CD14-positive monocyte (primary cell): Measurements from ENCODE around the gene SLC23A1. TPM values are rescaled to one million over a fixed set of nuclear protein-coding genes. Genes with fewer than 3 reads are reported as not detected.

ENCODE experiments used
- DNase-seq, 3 donors: peaks; one replicate each; pipeline ENCODE4 v3.0.0-alpha.2; 2011 to 2022
- H2AFZ ChIP-seq: 2 replicates; pipeline ENCODE4 v1.6.0; 2012; ENCODE audit warnings: mild to moderate bottlenecking, low read depth, low read length, inconsistent platforms; ENCODE audit not compliant: insufficient read depth, poor library complexity, severe bottlenecking
- H3K27ac ChIP-seq, 2 donors: 1 replicate in 1 of 2; 2 replicates in 1 of 2; pipeline ENCODE4 v1.5.1; 2012 to 2013; ENCODE audit warnings: low read length in 2 of 2, control low read depth in 1 of 2, inconsistent platforms in 1 of 2, low read depth in 1 of 2, mild to moderate bottlenecking in 1 of 2
- H3K27me3 ChIP-seq, 2 donors: one replicate each; pipeline versions ENCODE4 v1.6.0 to v1.6.1; 2011 to 2013; ENCODE audit warnings: low read length in 2 of 2; ENCODE audit not compliant: control insufficient read depth in 2 of 2, insufficient read depth in 2 of 2
- H3K36me3 ChIP-seq, 2 donors: replicated peaks in 1 of 2; 1 replicate in 1 of 2; 2 replicates in 1 of 2; pipeline versions ENCODE4 v1.5.1 to v1.6.1; 2012 to 2013; ENCODE audit warnings: low read length in 2 of 2, control low read depth in 1 of 2, inconsistent platforms in 1 of 2, mild to moderate bottlenecking in 1 of 2; ENCODE audit not compliant: insufficient read depth in 2 of 2, control insufficient read depth in 1 of 2
- H3K4me1 ChIP-seq, 2 donors: 1 replicate in 1 of 2; 2 replicates in 1 of 2; pipeline versions ENCODE4 v1.5.1 to v1.6.1; 2012 to 2013; ENCODE audit warnings: low read length in 2 of 2, control low read depth in 1 of 2, inconsistent platforms in 1 of 2, mild to moderate bottlenecking in 1 of 2, moderate library complexity in 1 of 2; ENCODE audit not compliant: insufficient read depth in 2 of 2, control insufficient read depth in 1 of 2
- H3K4me2 ChIP-seq: replicated peaks from 2 replicates; pipeline ENCODE3; 2012; ENCODE audit warnings: low read length, moderate library complexity, mild to moderate bottlenecking; ENCODE audit not compliant: poor library complexity, severe bottlenecking; ENCODE audit errors: extremely low read depth
- H3K4me3 ChIP-seq, 3 experiments: fragments of 200-600 bp in 1 of 3; sonication (generic) in 1 of 3; replicated peaks in 1 of 3; 1 replicate in 2 of 3; 2 replicates in 1 of 3; pipeline ENCODE4 v1.5.1; 2011 to 2013; ENCODE audit warnings: low read length in 3 of 3, mild to moderate bottlenecking in 3 of 3, control low read depth in 2 of 3, low read depth in 2 of 3, inconsistent platforms in 1 of 3, moderate library complexity in 1 of 3
- H3K79me2 ChIP-seq: 2 replicates; pipeline ENCODE4 v1.6.0; 2012; ENCODE audit warnings: mild to moderate bottlenecking, control low read depth, inconsistent platforms, low read length, moderate library complexity; ENCODE audit not compliant: insufficient read depth
- H3K9ac ChIP-seq: 2 replicates; pipeline ENCODE4 v1.6.0; 2017; ENCODE audit warnings: low read length, mild to moderate bottlenecking; ENCODE audit not compliant: insufficient read depth, poor library complexity, severe bottlenecking
- H3K9me3 ChIP-seq, 2 donors: replicated peaks in 1 of 2; 1 replicate in 1 of 2; 2 replicates in 1 of 2; pipeline versions ENCODE4 v1.5.1 to v1.6.1; 2012 to 2013; ENCODE audit warnings: low read length in 2 of 2, control low read depth in 1 of 2; ENCODE audit not compliant: control insufficient read depth in 1 of 2, insufficient read depth in 1 of 2
- H4K20me1 ChIP-seq: 2 replicates; pipeline ENCODE4 v1.6.0; 2012; ENCODE audit warnings: mild to moderate bottlenecking, low read length, control low read depth, moderate library complexity; ENCODE audit not compliant: insufficient read depth
- H3K27ac Mint-ChIP-seq, 7 donors: one replicate each; pipeline ENCODE4 v1.8.0; 2020; ENCODE audit warnings: mild to moderate bottlenecking in 7 of 7, mixed read lengths in 7 of 7, moderate library complexity in 6 of 7, inconsistent platforms in 2 of 7
- H3K27me3 Mint-ChIP-seq, 3 donors: one replicate each; pipeline ENCODE4 v1.8.0; 2021 to 2022; ENCODE audit warnings: low read depth in 3 of 3, mild to moderate bottlenecking in 3 of 3, mixed read lengths in 3 of 3, moderate library complexity in 3 of 3, inconsistent platforms in 1 of 3
- H3K36me3 Mint-ChIP-seq, 2 donors: one replicate each; pipeline ENCODE4 v1.8.0; 2020; ENCODE audit warnings: mixed read lengths in 2 of 2, inconsistent platforms in 1 of 2, mild to moderate bottlenecking in 1 of 2
- H3K4me1 Mint-ChIP-seq: one replicate; pipeline ENCODE4 v1.8.0; 2020; ENCODE audit warnings: mild to moderate bottlenecking, mixed read lengths
- H3K4me3 Mint-ChIP-seq, 2 donors: one replicate each; pipeline ENCODE4 v1.8.0; 2020; ENCODE audit warnings: mild to moderate bottlenecking in 2 of 2, mixed read lengths in 2 of 2, moderate library complexity in 1 of 2
- H3K9me3 Mint-ChIP-seq, 7 donors: one replicate each; pipeline ENCODE4 v1.8.0; 2020 to 2022; ENCODE audit warnings: mixed read lengths in 7 of 7, mild to moderate bottlenecking in 6 of 7, moderate library complexity in 6 of 7, inconsistent platforms in 2 of 7
- whole genome bisulfite sequencing: methylation state at CpG from one replicate; pipeline ENCODE4 v1.1.5; 2013; ENCODE audit warnings: missing lambda C conversion rate; ENCODE audit not compliant: insufficient coverage; 5-methylcytosine and 5-hydroxymethylcytosine counted together
- intact Hi-C, 2 donors: fragments of 100-400 bp; cut with micrococcal nuclease; formaldehyde crosslinking; loops; one replicate each; pipeline versions ENCODE4 v1.15.0 to v1.15.1; 2023
- polyA plus RNA-seq, 3 donors: library from polyadenylated mRNA; depleted of rRNA in 1 of 3; unstranded in 2 of 3; stranded (reverse) in 1 of 3; fragments of 300-500 nt in 2 of 3; fragments of >200 nt in 1 of 3; fragmentation: Illumina TruSeq in 2 of 3; gene quantifications; 1 replicate in 2 of 3; 2 replicates in 1 of 3; pipeline ENCODE4 v1.2.3, GENCODE V29; 2012 to 2021
- TF ChIP-seq, protein P1 (sequence below): fragments of 200-600 bp; IDR thresholded peaks from one replicate; pipeline ENCODE4 v1.8.0; 2022; ENCODE audit warnings: antibody characterized with exemption, mild to moderate bottlenecking

The SLC23A1 gene
- polyA plus RNA-seq, 3 donors: not detected

GRCh38 chr5:139415869-139416268 lies 32.8 kb upstream of the SLC23A1 start:
- H3K36me3 Mint-ChIP-seq: peaks cover 3 to 8% of the 10 kb centered on the region in 2 donors
- no peaks in the 10 kb centered on the region for H3K36me3 ChIP-seq
- H3K27ac Mint-ChIP-seq: no peak overlapping the region
- no peak overlapping the region for H3K9ac ChIP-seq
- peaks cover 0 to under 1% (median 0%) of the 10 kb centered on the region in 3 donors for H3K27me3 Mint-ChIP-seq
- no peaks in the 10 kb centered on the region for H3K4me1 ChIP-seq
- DNase-seq: no peak
- no peaks in the 10 kb centered on the region for H3K9me3 Mint-ChIP-seq
- no peak overlapping the region for H3K4me3 ChIP-seq
- no peak overlapping the region for H3K4me3 Mint-ChIP-seq
- H3K27me3 ChIP-seq: no peaks in the 10 kb centered on the region
- H4K20me1 ChIP-seq: no peaks in the 10 kb centered on the region
- H3K4me1 Mint-ChIP-seq: no peaks in the 10 kb centered on the region
- H3K4me2 ChIP-seq: no peak overlapping the region
- H3K9me3 ChIP-seq: no peaks in the 10 kb centered on the region
- H3K79me2 ChIP-seq: no peaks in the 10 kb centered on the region
- no peak overlapping the region for H3K27ac ChIP-seq
- intact Hi-C loops: no loop called here
- H2AFZ ChIP-seq: no peak overlapping the region
- TF ChIP-seq, protein P1, sequence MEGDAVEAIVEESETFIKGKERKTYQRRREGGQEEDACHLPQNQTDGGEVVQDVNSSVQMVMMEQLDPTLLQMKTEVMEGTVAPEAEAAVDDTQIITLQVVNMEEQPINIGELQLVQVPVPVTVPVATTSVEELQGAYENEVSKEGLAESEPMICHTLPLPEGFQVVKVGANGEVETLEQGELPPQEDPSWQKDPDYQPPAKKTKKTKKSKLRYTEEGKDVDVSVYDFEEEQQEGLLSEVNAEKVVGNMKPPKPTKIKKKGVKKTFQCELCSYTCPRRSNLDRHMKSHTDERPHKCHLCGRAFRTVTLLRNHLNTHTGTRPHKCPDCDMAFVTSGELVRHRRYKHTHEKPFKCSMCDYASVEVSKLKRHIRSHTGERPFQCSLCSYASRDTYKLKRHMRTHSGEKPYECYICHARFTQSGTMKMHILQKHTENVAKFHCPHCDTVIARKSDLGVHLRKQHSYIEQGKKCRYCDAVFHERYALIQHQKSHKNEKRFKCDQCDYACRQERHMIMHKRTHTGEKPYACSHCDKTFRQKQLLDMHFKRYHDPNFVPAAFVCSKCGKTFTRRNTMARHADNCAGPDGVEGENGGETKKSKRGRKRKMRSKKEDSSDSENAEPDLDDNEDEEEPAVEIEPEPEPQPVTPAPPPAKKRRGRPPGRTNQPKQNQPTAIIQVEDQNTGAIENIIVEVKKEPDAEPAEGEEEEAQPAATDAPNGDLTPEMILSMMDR: no peak

GRCh38 chr5:139415221-139415861 lies 32.2 kb upstream of the SLC23A1 start:
- TF ChIP-seq, protein P1: no peak
- Mint-ChIP-seq H3K27me3 (no peaks in the 10 kb centered on the region), H3K36me3 (peaks cover 3 to 8% of the 10 kb centered on the region in 2 donors), H3K27ac (peak overlapping the region in 1 of 7 donors; percentile 63), H3K4me3 (no peak overlapping the region), H3K4me1 (no peaks in the 10 kb centered on the region), H3K9me3 (no peaks in the 10 kb centered on the region)
- no peak overlapping the region for H3K9ac ChIP-seq
- no peak for DNase-seq
- H4K20me1 ChIP-seq: no peaks in the 10 kb centered on the region
- H3K9me3 ChIP-seq: no peaks in the 10 kb centered on the region
- H3K4me3 ChIP-seq: no peak overlapping the region
- H3K27me3 ChIP-seq: no peaks in the 10 kb centered on the region
- no peaks in the 10 kb centered on the region for H3K79me2 ChIP-seq
- intact Hi-C loops: no loop called here
- no peak overlapping the region for H3K27ac ChIP-seq
- H3K36me3 ChIP-seq: no peaks in the 10 kb centered on the region
- 94% methylated on average over 6 of the region's 8 CpGs for WGBS
- no peaks in the 10 kb centered on the region for H3K4me1 ChIP-seq
- no peak overlapping the region for H3K4me2 ChIP-seq
- no peak overlapping the region for H2AFZ ChIP-seq
